Measurements from ENCODE around the gene COA7. TPM values are rescaled to one million over a fixed set of nuclear protein-coding genes. Genes with fewer than 3 reads are reported as not detected.
"Not testable (repeated sequence)": the region's sequence is repeated elsewhere in the genome, so short reads cannot be mapped to it uniquely, and the experiment has no call there.

Gene COA7
- total RNA-seq, 4 donors from 2014 or later, result 2.2 to 12.7 (median 9.1) TPM

DNA sequence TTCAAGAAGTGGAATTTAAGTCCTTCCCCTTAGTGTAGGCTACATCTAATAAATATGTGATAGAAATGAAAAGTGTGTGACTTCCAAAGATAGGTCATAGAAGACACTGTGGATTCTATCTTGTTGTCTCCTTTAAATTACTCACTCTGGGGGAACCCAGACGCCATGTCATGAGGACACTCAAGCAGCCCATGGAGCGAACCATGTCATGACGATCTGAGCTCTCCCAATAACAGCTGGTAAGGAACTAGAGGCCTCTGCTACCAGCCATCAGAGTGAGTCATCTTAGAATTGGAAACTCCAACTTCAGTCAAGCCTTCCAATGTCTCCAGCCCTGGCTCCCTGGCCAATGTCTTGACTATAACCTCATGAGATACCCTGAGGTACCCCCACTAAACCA is 6.3 kb downstream of the COA7 start:
- Histone ChIP-seq H3K27me3 (no peaks in the 10 kb centered on the region), H3K36me3 (peaks cover 0 to 12% (median 4%) of the 10 kb centered on the region in 4 donors), H3K27ac (no peak overlapping the region), H3K4me1 (peaks cover 0 to 2% (median under 1%) of the 10 kb centered on the region in 4 donors), H3K9me3 (no peaks in the 10 kb centered on the region), H3K4me3 (no peak overlapping the region)
- no peak for DNase-seq
- TF ChIP-seq POLR2AphosphoS5 (IDR thresholded peaks at IDR 0.05), result no peak
- no peak for TF ChIP-seq EP300 (IDR thresholded peaks at IDR 0.05; ENCODE audit: low read depth)
- TF ChIP-seq, protein P1, sequence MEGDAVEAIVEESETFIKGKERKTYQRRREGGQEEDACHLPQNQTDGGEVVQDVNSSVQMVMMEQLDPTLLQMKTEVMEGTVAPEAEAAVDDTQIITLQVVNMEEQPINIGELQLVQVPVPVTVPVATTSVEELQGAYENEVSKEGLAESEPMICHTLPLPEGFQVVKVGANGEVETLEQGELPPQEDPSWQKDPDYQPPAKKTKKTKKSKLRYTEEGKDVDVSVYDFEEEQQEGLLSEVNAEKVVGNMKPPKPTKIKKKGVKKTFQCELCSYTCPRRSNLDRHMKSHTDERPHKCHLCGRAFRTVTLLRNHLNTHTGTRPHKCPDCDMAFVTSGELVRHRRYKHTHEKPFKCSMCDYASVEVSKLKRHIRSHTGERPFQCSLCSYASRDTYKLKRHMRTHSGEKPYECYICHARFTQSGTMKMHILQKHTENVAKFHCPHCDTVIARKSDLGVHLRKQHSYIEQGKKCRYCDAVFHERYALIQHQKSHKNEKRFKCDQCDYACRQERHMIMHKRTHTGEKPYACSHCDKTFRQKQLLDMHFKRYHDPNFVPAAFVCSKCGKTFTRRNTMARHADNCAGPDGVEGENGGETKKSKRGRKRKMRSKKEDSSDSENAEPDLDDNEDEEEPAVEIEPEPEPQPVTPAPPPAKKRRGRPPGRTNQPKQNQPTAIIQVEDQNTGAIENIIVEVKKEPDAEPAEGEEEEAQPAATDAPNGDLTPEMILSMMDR (IDR thresholded peaks at IDR 0.05), result no peak
- no peak for TF ChIP-seq POLR2A (IDR thresholded peaks at IDR 0.05)
- in situ Hi-C loops (cut with MboI; ENCODE audit: low pct_ligation_motif_present in 1 of 4, low pct_unique_long_range_greater_than_20kb in 1 of 4, low sequenced_read_pairs in 3 of 4), result loop anchor here (25.0 kb wide), 3 partner anchors 255 to 555 kb away; partner anchors contain the start of genes ZFYVE9 (in 4 of the 4), ORC1 (in 2 of the 4) and PRPF38A (in 2 of the 4)
- intact Hi-C loops (cut with DNase I; ENCODE audit: low total_unique reads), result no loop called here
- WGBS, 2 donors (ENCODE audit: low coverage in 1 of 2), result 95% methylated on average over 3 of the region's 3 CpGs; no CpG with 5 or more reads in 1 of the 2 donors

DNA sequence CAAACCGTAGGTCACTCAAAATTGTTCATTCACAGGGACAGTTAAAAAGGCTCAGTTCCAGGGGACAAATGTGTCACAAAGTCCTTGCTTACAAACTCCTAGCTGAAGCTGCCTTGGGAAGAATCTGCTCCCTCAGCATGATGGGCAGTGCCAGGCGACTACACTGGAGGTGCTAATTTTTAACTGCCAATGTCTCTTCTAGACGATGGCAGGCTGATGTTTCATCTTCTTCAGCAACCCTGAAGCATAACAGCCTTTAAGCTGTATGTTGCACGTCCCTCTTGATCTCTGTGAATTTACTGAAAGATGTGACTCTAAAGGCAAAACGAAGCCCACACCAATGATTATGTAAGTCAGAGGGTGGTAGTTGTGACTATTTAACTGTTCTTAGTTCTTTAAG is 11.3 kb downstream of the COA7 start:
- TF ChIP-seq, protein P1 (IDR thresholded peaks at IDR 0.05), result no peak
- TF ChIP-seq POLR2A (IDR thresholded peaks at IDR 0.05) (no peak), POLR2AphosphoS5 (IDR thresholded peaks at IDR 0.05) (no peak), EP300 (IDR thresholded peaks at IDR 0.05; ENCODE audit: low read depth) (no peak)
- Histone ChIP-seq H3K4me1 (no peaks in the 10 kb centered on the region), H3K27ac (no peak overlapping the region), H3K9me3 (no peaks in the 10 kb centered on the region), H3K4me3 (no peak overlapping the region), H3K27me3 (no peaks in the 10 kb centered on the region), H3K36me3 (peaks cover 0 to 16% (median 4%) of the 10 kb centered on the region in 4 donors)
- DNase-seq, result no peak
- WGBS, 2 donors (ENCODE audit: low coverage in 1 of 2), result 94 to 100% methylated on average over 2 to 5 of the region's 5 CpGs
- in situ Hi-C loops (cut with MboI; ENCODE audit: low pct_ligation_motif_present in 1 of 4, low pct_unique_long_range_greater_than_20kb in 1 of 4, low sequenced_read_pairs in 3 of 4) (loop anchor here (25.0 kb wide), 3 partner anchors 250 to 550 kb away; partner anchors contain the start of genes ZFYVE9 (in 4 of the 4), ORC1 (in 2 of the 4) and PRPF38A (in 2 of the 4)), intact Hi-C loops (cut with DNase I; ENCODE audit: low total_unique reads) (no loop called here)

DNA sequence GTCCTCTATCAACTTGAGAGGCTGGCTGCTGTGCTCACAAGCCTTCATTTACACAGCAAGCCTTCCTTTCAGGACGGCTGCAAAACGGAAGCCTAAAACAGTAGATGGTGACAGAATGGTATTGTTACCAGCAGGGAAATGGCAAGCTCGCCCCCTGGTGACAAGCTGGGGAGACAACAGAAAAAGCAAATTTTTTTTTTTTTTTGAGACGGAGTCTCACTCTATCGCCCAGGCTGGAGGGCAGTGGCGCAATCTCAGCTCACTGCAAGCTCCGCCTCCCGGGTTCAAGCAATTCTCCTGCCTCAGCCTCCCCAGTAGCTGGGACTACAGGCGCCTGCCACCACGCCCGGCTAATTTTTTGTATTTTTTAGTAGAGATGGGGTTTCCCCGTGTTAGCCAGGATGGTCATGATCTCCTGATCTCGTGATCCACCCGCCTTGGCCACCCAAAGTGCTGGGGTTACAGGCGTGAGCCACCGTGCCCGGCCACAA is 11.8 kb downstream of the COA7 start:
- H3K27me3 ChIP-seq; intact Hi-C loops (cut with DNase I; ENCODE audit: low total_unique reads); H3K9me3 ChIP-seq; H3K27ac ChIP-seq; H3K4me3 ChIP-seq; H3K4me1 ChIP-seq: not testable (repeated sequence)
- TF ChIP-seq, protein P1 (IDR thresholded peaks at IDR 0.05), result peak; percentile 69 to 84 (median 81)
- peak; percentile 76 for DNase-seq
- in situ Hi-C loops (cut with MboI; ENCODE audit: low pct_ligation_motif_present in 1 of 4, low pct_unique_long_range_greater_than_20kb in 1 of 4, low sequenced_read_pairs in 3 of 4), result loop anchor here (25.0 kb wide), 3 partner anchors 249 to 549 kb away; partner anchors contain the start of genes ZFYVE9 (in 4 of the 4), ORC1 (in 2 of the 4) and PRPF38A (in 2 of the 4)
- 6 to 46% methylated on average over 3 to 17 of the region's 17 CpGs for WGBS, 2 donors (ENCODE audit: low coverage in 1 of 2)
- peaks cover 0 to 16% (median 4%) of the 10 kb centered on the region in 4 donors for H3K36me3 ChIP-seq

DNA sequence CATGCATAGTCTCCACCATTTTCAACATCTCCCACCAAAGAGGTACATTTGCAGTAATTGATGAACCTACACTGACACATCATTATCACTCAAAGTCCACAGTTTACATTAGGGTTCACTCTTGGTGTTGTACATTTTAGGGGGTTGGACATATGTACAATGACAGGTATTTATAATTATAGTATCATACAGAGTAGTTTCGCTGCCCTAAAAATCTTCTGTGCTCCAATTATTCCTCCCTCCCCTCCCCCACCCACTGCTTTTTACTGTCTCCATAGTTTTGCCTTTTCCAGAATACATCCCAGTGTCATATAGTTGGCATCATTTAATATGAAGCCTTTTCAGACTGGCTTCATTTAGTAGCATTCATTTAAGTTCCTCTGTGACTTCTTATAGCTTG is 13.6 kb downstream of the COA7 start:
- Histone ChIP-seq H3K36me3 (peaks cover 0 to 9% (median 4%) of the 10 kb centered on the region in 4 donors), H3K27me3 (no peaks in the 10 kb centered on the region), H3K4me3 (no peak overlapping the region), H3K4me1 (no peaks in the 10 kb centered on the region), H3K9me3 (no peaks in the 10 kb centered on the region), H3K27ac (no peak overlapping the region)
- intact Hi-C loops (cut with DNase I; ENCODE audit: low total_unique reads) (no loop called here), in situ Hi-C loops (cut with MboI; ENCODE audit: low pct_ligation_motif_present in 1 of 4, low pct_unique_long_range_greater_than_20kb in 1 of 4, low sequenced_read_pairs in 3 of 4) (loop anchor here (25.0 kb wide), 3 partner anchors 247 to 547 kb away; partner anchors contain the start of genes ZFYVE9 (in 4 of the 4), ORC1 (in 2 of the 4) and PRPF38A (in 2 of the 4))
- TF ChIP-seq EP300 (IDR thresholded peaks at IDR 0.05; ENCODE audit: low read depth) (no peak), POLR2AphosphoS5 (IDR thresholded peaks at IDR 0.05) (no peak), POLR2A (IDR thresholded peaks at IDR 0.05) (no peak)
- TF ChIP-seq, protein P1 (IDR thresholded peaks at IDR 0.05), result no peak
- WGBS, 2 donors (ENCODE audit: low coverage in 1 of 2), result 75 to 96% methylated on average over 1 of the region's 1 CpG
- no peak for DNase-seq
